PFSK-1 (cell line): Measurements from ENCODE around the gene CC2D1A. TPM values are rescaled to one million over a fixed set of nuclear protein-coding genes. Genes with fewer than 3 reads are reported as not detected.

Experiments used
- FOXP2 ChIP-seq: optimal IDR thresholded peaks from 2 replicates; pipeline ENCODE3; 2011; ENCODE audit warnings: borderline replicate concordance, control low read depth, inconsistent platforms; ENCODE audit not compliant: insufficient read depth; ENCODE audit errors: extremely low read length, extremely low read depth
- POLR2AphosphoS5 ChIP-seq: IDR thresholded peaks from 2 replicates; pipeline ENCODE4 v1.6.1; 2012; ENCODE audit warnings: low read depth, mild to moderate bottlenecking, control low read depth, low read length, moderate library complexity
- SIN3A ChIP-seq: IDR thresholded peaks from 2 replicates; pipeline ENCODE4 v1.6.1; 2012; ENCODE audit warnings: mild to moderate bottlenecking, low read length, moderate library complexity, borderline replicate concordance; ENCODE audit not compliant: insufficient read depth
- TAF1 ChIP-seq: IDR thresholded peaks from 2 replicates; pipeline ENCODE4 v1.6.1; 2012; ENCODE audit warnings: low read length, control low read depth, borderline replicate concordance; ENCODE audit not compliant: insufficient read depth
- polyA plus RNA-seq: library from polyadenylated mRNA; unstranded; fragments of >200 nt; gene quantifications from one replicate; pipeline ENCODE4 v1.2.1, GENCODE V29; 2012; ENCODE audit warnings: low read depth, missing spikeins; ENCODE audit not compliant: insufficient read length
- TF ChIP-seq, protein P1 (sequence below), 2 experiments: IDR thresholded peaks; 2 replicates each; pipeline versions ENCODE4 v1.6.1 to v1.8.0; 2011 to 2012; ENCODE audit warnings: low read depth in 2 of 2, low read length in 2 of 2, control low read depth in 1 of 2, inconsistent platforms in 1 of 2, mild to moderate bottlenecking in 1 of 2, moderate library complexity in 1 of 2; ENCODE audit not compliant: insufficient read depth in 1 of 2

The CC2D1A gene
- 56.4 TPM for polyA plus RNA-seq

GRCh38 chr19:13905634-13906520 is at the start of gene CC2D1A, which contains the start of gene BRME1:
TSS of gene CC2D1A (plus strand) at chr19:13906201. CDS start at chr19:13906442, 241 bp downstream.
TSS of gene BRME1 (minus strand) at chr19:13906117. CDS start at chr19:13904892, 1,225 bp downstream.
- TF ChIP-seq FOXP2 (peak; percentile 92), TAF1 (no peak), SIN3A (no peak)
- TF ChIP-seq, protein P1, sequence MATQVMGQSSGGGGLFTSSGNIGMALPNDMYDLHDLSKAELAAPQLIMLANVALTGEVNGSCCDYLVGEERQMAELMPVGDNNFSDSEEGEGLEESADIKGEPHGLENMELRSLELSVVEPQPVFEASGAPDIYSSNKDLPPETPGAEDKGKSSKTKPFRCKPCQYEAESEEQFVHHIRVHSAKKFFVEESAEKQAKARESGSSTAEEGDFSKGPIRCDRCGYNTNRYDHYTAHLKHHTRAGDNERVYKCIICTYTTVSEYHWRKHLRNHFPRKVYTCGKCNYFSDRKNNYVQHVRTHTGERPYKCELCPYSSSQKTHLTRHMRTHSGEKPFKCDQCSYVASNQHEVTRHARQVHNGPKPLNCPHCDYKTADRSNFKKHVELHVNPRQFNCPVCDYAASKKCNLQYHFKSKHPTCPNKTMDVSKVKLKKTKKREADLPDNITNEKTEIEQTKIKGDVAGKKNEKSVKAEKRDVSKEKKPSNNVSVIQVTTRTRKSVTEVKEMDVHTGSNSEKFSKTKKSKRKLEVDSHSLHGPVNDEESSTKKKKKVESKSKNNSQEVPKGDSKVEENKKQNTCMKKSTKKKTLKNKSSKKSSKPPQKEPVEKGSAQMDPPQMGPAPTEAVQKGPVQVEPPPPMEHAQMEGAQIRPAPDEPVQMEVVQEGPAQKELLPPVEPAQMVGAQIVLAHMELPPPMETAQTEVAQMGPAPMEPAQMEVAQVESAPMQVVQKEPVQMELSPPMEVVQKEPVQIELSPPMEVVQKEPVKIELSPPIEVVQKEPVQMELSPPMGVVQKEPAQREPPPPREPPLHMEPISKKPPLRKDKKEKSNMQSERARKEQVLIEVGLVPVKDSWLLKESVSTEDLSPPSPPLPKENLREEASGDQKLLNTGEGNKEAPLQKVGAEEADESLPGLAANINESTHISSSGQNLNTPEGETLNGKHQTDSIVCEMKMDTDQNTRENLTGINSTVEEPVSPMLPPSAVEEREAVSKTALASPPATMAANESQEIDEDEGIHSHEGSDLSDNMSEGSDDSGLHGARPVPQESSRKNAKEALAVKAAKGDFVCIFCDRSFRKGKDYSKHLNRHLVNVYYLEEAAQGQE (IDR thresholded peaks at IDR 0.05; ENCODE audit: insufficient read depth in 1 of 2, low read depth in 2 of 2, low read length in 2 of 2), result 0 out of 4 replicates have a peak, but pooled peaks of 1 of the 2 experiments have one; percentile 10

GRCh38 chr19:13856497-13856896 is 49.5 kb upstream of the CC2D1A start:
- no peak for TF ChIP-seq POLR2AphosphoS5
- no peak for TF ChIP-seq TAF1
- TF ChIP-seq, protein P1 (IDR thresholded peaks at IDR 0.05; ENCODE audit: insufficient read depth in 1 of 2, low read depth in 2 of 2, low read length in 2 of 2), result no peak
- TF ChIP-seq FOXP2, result no peak
- no peak for TF ChIP-seq SIN3A

DNA sequence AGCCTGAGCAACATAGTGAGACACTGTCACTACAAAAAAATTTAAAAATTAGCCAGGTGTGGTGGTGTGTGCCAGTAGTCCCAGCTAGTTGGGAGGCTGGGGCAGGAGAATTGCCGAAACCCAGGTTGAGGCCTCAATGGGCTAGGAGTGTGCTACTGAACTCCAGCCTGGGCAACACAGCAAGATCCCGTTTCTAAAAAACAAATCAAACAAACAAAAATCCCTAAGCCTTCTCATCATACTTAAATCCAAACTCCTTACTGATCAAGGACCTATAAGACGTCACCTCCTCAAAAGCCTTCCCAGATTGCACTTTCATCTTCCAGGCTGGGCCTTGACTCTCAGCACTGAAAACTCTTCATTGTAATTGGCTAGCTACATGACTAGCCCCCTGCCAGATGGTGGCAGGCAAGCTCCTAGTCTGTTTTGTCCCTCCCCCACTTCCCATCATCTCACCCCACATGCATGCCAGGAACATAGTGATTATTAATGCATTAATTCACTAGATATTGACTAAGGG is 46.6 kb upstream of the CC2D1A start:
- TF ChIP-seq TAF1, result no peak
- TF ChIP-seq, protein P1 (IDR thresholded peaks at IDR 0.05; ENCODE audit: insufficient read depth in 1 of 2, low read depth in 2 of 2, low read length in 2 of 2), result no peak
- TF ChIP-seq SIN3A, result no peak
- no peak for TF ChIP-seq FOXP2
- TF ChIP-seq POLR2AphosphoS5, result no peak

GRCh38 chr19:13860679-13861391 is 45.2 kb upstream of the CC2D1A start:
- TF ChIP-seq POLR2AphosphoS5 (no peak), TAF1 (no peak), FOXP2 (no peak), SIN3A (no peak)
- TF ChIP-seq, protein P1 (IDR thresholded peaks at IDR 0.05; ENCODE audit: insufficient read depth in 1 of 2, low read depth in 2 of 2, low read length in 2 of 2), result no peak
